BJ (cell line): Measurements from ENCODE around the gene WDR7. TPM values are rescaled to one million over a fixed set of nuclear protein-coding genes. Genes with fewer than 3 reads are reported as not detected.
"Not testable (repeated sequence)": the region's sequence is repeated elsewhere in the genome, so short reads cannot be mapped to it uniquely, and the experiment has no call there.

ENCODE experiments used
- CTCF ChIA-PET: fragments of 350-600 bp; formaldehyde crosslinking; extraction: SDS; loops from one replicate; lab custom pipeline; 2021; ENCODE audit warnings: antibody characterized with exemption, inconsistent platforms; lab: Yijun Ruan, JAX
- POLR2A ChIA-PET: fragments of 300-600 bp; sonication (Branson Sonifier 250); formaldehyde crosslinking; extraction: SDS; loops from one replicate; lab custom pipeline; 2021; ENCODE audit warnings: antibody characterized with exemption; lab: Charles Lee
- DNase-seq: peaks from one replicate; pipeline ENCODE4 v3.0.0-alpha.2; 2011; ENCODE audit warnings: low read depth
- H3K27me3 ChIP-seq: 2 replicates; pipeline ENCODE4 v1.6.0; 2011; ENCODE audit warnings: low read length; ENCODE audit not compliant: control insufficient read depth, insufficient read depth
- H3K36me3 ChIP-seq: 2 replicates; pipeline ENCODE4 v1.5.1; 2011; ENCODE audit warnings: low read length; ENCODE audit not compliant: control insufficient read depth, insufficient read depth
- H3K4me3 ChIP-seq: 2 replicates; pipeline ENCODE4 v1.5.1; 2011; ENCODE audit warnings: low read depth, mild to moderate bottlenecking, control low read depth, low read length
- CTCF ChIP-seq: IDR thresholded peaks from 2 replicates; pipeline ENCODE4 v1.5.1; 2011; ENCODE audit warnings: low read depth, mild to moderate bottlenecking, control low read depth, inconsistent platforms, low read length, moderate library complexity; ENCODE audit not compliant: insufficient read depth
- polyA plus RNA-seq: library from polyadenylated mRNA; depleted of rRNA; stranded (reverse); fragments of >200 nt; gene quantifications from 2 replicates; pipeline ENCODE4 v1.2.3, GENCODE V29; 2011

The WDR7 gene
- polyA plus RNA-seq, 1 experiment = 9.7 TPM

GRCh38 chr18:56652802-56653201 lies 1.6 kb downstream of the WDR7 start:
- Histone ChIP-seq H3K36me3 (no peaks in the 10 kb centered on the region), H3K4me3 (no peak overlapping the region), H3K27me3 (no peaks in the 10 kb centered on the region)
- POLR2A ChIA-PET = no interaction called here
- no peak for DNase-seq
- CTCF ChIA-PET = no interaction called here
- no peak for TF ChIP-seq CTCF

- POLR2A ChIA-PET, H3K36me3 ChIP-seq: not testable (repeated sequence)
Measured at GRCh38 chr18:56654280-56654679, 3.1 kb downstream of the WDR7 start.

GRCh38 chr18:56658261-56658660 lies 7.1 kb downstream of the WDR7 start:
- POLR2A ChIA-PET = no interaction called here
- no peak for TF ChIP-seq CTCF
- 0 out of 2 replicates have a peak, but pooled peaks cover 1% of the 10 kb centered on the region for H3K36me3 ChIP-seq
- H3K27me3 ChIP-seq = no peaks in the 10 kb centered on the region
- DNase-seq = no peak
- no peak overlapping the region for H3K4me3 ChIP-seq
- CTCF ChIA-PET = interaction anchor here (0.6 kb wide), 1 partner anchor 45 kb away, joined by 3 read pairs; no protein-coding TSS in a partner anchor

More at GRCh38 chr18:56654280-56654679, 3.1 kb downstream of the WDR7 start:
- DNase-seq, H3K27me3 ChIP-seq, CTCF ChIA-PET, H3K4me3 ChIP-seq: not testable (repeated sequence)

- Histone ChIP-seq H3K36me3 (0 out of 2 replicates have a peak, but pooled peaks cover 1% of the 10 kb centered on the region), H3K27me3 (no peaks in the 10 kb centered on the region), H3K4me3 (no peak overlapping the region)
- no peak for DNase-seq
- ChIA-PET POLR2A (no interaction called here), CTCF (no interaction called here)
- no peak for TF ChIP-seq CTCF
Measured at GRCh38 chr18:56659111-56659510, 8.0 kb downstream of the WDR7 start.

- ChIA-PET POLR2A (no interaction called here), CTCF (interaction anchor here (1.7 kb wide), 1 partner anchor 9 kb away, joined by 5 read pairs; the partner anchor contains the start of gene WDR7)
- Histone ChIP-seq H3K36me3 (0 out of 2 replicates have a peak, but pooled peaks cover 1% of the 10 kb centered on the region), H3K4me3 (no peak overlapping the region), H3K27me3 (no peaks in the 10 kb centered on the region)
- DNase-seq = no peak
- TF ChIP-seq CTCF = no peak
Measured at GRCh38 chr18:56660655-56661054, 9.5 kb downstream of the WDR7 start.
